Psoas muscle (tissue), 8 donors: ENCODE data around the gene HYAL1. TPM values are rescaled to one million over a fixed set of nuclear protein-coding genes. Genes with fewer than 3 reads are reported as not detected.
A peak's percentile ranks its signal among the peaks of the same experiment; 100 is the strongest.

Experiments used
- ATAC-seq, 4 donors: fragments of 200-7000 bp; cut with Tn5 transposase; one replicate each; pipeline ENCODE4 v1.9.1; 2020; ENCODE audit warnings: moderate library complexity in 3 of 4, mild to moderate bottlenecking in 2 of 4
- DNase-seq, 2 donors: peaks; one replicate each; pipeline ENCODE4 v3.0.0-alpha.2; 2020
- H3K27ac ChIP-seq: fragments of 200-600 bp; one replicate; pipeline ENCODE4 v1.8.0; 2022
- H3K27me3 ChIP-seq, 3 donors: fragments of 200-600 bp in 1 of 3; one replicate each; pipeline versions ENCODE4 v1.6.1 to v1.8.0; 2013 to 2022; ENCODE audit warnings: low read length in 2 of 3, mild to moderate bottlenecking in 2 of 3, moderate library complexity in 1 of 3; ENCODE audit not compliant: insufficient read depth in 3 of 3
- H3K36me3 ChIP-seq, 2 donors: fragments of 200-600 bp in 1 of 2; one replicate each; pipeline versions ENCODE4 v1.6.1 to v1.8.0; 2013 to 2022; ENCODE audit warnings: low read depth in 1 of 2, mild to moderate bottlenecking in 1 of 2, moderate library complexity in 1 of 2; ENCODE audit not compliant: insufficient read depth in 1 of 2
- H3K4me1 ChIP-seq: fragments of 200-600 bp; one replicate; pipeline ENCODE4 v1.8.0; 2022
- H3K4me3 ChIP-seq: fragments of 200-600 bp; one replicate; pipeline ENCODE4 v1.8.0; 2022; ENCODE audit warnings: mild to moderate bottlenecking
- H3K9me3 ChIP-seq: fragments of 200-600 bp; one replicate; pipeline ENCODE4 v1.8.0; 2022
- WGBS, 3 donors: extraction: QIAGEN DNeasy Blood & Tissue Kit; methylation state at CpG; one replicate each; pipeline versions ENCODE4 v1.1.6 to v1.1.7; 2013; 5-methylcytosine and 5-hydroxymethylcytosine counted together
- intact Hi-C, 2 donors: fragments of 100-400 bp; cut with DNase I; formaldehyde crosslinking; loops; one replicate each; pipeline versions ENCODE4 v1.11.0 to v1.14.2; 2022
- polyA plus RNA-seq, 3 donors: library from polyadenylated mRNA; stranded (reverse); fragments of 200-250 nt; gene quantifications; one replicate each; pipeline ENCODE4 v1.2.3, GENCODE V29; 2013
- total RNA-seq, 4 donors: library from RNA; stranded (reverse); fragmentation: NEBNext Ultra II Directional in 2 of 4; extraction: Animal tissue kit (Norgen Biotek cat#: 25700) in 2 of 4; gene quantifications; one replicate each; pipeline versions ENCODE4 v1.2.1 to v1.2.4, GENCODE V29; 2021 to 2023
- TF ChIP-seq, protein P1 (sequence below): fragments of 200-600 bp; IDR thresholded peaks from one replicate; pipeline ENCODE4 v1.8.0; 2022; ENCODE audit warnings: antibody characterized with exemption
- donor health status: healthy with polysubstance abuse.
- donor health status: DM: no; HTN: no; CAD: no; lungs with moderate emphysema.
- donor health status: Bipolar disorder and iron deficiency.
- donor health status: healthy.
- donor health status: DM: yes; HTN: yes; CAD: no.
- donor health status: DM: no; HTN: no; CAD: no.
- donor health status: DM: no; HTN: no; CAD: no.
- donor health status: DM: yes; HTN: yes; CAD: no.

The HYAL1 gene
- total and polyA plus RNA-seq, 7 donors = 8.5 to 20.8 (median 13.8) TPM

DNA sequence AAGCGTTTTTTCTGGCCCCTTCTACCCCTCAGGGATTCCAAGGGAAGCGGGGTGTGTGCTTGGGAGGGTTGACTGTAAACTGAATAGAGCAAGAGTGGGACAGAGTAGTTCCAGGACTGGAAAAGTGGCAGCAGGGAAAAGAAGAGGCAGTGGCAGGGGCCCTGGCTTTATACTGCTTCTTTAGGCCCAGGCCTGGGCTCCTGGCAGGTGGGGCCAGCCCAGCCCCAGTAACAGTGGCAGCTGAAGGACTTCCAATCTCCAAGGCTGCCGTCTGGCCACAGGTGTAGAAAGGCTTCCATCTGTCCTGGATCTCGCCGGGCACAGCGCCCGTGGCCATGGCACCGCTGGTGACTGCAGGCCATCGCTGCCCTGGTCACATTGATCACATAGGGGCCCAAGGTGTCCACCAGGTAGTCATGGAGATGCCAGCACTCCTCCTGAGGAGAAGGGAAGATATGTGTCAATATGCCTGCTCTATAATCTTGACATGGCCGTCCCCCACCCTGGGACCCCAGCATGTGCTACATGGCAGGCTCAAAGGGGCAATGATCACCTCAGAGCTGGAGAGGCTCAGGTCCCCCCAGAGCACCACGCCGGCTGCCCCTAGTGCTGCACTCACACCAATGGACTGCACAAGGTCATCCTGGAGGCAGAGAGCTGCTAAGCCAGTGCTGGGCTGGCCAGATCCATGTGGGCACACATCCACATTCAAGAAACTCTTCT, 10.1 kb downstream of the HYAL1 start:
- intact Hi-C loops = no loop called here
- Histone ChIP-seq H3K9me3 (no peaks in the 10 kb centered on the region), H3K27me3 (no peaks in the 10 kb centered on the region), H3K4me1 (peaks cover 24% of the 10 kb centered on the region), H3K27ac (peak overlapping the region; percentile 99), H3K4me3 (peak overlapping the region; percentile 96), H3K36me3 (peaks cover 5 to 31% of the 10 kb centered on the region in 2 donors)
- TF ChIP-seq, protein P1, sequence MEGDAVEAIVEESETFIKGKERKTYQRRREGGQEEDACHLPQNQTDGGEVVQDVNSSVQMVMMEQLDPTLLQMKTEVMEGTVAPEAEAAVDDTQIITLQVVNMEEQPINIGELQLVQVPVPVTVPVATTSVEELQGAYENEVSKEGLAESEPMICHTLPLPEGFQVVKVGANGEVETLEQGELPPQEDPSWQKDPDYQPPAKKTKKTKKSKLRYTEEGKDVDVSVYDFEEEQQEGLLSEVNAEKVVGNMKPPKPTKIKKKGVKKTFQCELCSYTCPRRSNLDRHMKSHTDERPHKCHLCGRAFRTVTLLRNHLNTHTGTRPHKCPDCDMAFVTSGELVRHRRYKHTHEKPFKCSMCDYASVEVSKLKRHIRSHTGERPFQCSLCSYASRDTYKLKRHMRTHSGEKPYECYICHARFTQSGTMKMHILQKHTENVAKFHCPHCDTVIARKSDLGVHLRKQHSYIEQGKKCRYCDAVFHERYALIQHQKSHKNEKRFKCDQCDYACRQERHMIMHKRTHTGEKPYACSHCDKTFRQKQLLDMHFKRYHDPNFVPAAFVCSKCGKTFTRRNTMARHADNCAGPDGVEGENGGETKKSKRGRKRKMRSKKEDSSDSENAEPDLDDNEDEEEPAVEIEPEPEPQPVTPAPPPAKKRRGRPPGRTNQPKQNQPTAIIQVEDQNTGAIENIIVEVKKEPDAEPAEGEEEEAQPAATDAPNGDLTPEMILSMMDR = no peak
- 49 to 57% (median 50%) methylated on average over 12 of the region's 12 CpGs for WGBS, 3 donors
- no peak for DNase-seq
- peak in 1 of 4 donors; percentile 1 for ATAC-seq

DNA sequence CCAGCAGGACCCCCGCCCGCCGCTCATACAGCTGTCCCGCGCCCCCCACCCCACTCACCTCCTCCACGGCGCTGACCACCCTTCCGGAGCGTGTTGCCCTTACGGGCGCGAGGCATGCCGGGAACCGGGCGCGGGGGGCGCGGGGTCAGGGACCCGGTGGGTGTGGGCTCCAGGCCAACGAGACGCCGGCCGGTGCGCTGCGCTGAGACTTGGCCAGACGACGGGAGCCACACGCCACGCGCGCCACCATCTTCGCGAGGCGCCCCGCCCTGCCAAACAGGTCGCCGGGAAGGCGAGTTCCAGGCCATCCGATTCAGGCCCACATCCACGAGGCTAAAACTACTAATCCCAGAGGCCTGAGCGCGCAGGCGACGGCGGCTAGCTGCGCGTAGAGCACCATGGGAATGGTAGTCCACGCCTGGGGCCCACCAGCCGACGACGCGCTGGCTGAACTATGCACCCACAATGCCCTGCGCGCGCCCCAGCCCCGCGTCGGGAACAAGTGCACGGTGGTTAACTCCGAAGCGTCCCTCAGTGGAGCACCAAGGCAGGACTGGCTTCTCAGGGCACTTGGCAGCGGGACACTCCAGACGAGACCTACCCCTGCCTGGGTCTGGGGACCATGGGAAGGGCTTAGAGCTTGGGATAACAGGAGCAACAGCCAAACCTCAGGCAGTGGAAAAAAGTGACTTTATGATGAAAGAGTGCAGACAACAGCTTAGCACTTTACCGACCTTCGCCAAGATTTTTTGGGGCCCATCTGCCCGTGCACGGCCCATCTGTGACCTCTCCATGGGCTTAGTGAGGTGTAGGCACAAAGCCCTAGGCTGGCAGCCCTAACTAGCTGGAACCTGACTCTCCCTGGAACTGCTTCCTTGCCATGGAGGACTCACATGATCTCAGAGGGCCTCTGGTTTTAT, 11.0 kb downstream of the HYAL1 start, which contains the start of gene IFRD2:
IFRD2 (minus strand) TSS at position 271 of the 920 bp plus-strand sequence; CDS start at position 116, 155 bp downstream.
- no peaks in the 10 kb centered on the region for H3K9me3 ChIP-seq
- 0 to 1% (median 1%) methylated on average over 42 to 67 of the region's 67 CpGs for WGBS, 3 donors
- DNase-seq = peak; percentile 97 to 99
- H3K27me3 ChIP-seq = no peaks in the 10 kb centered on the region
- ATAC-seq = peak; percentile 90 to 92 (median 91)
- TF ChIP-seq, protein P1 = no peak
- intact Hi-C loops = no loop called here
- H3K27ac ChIP-seq = peak within 1 kb of the TSS; percentile 99
- H3K36me3 ChIP-seq = peaks cover 11 to 39% of the 10 kb centered on the region in 2 donors
- peak within 1 kb of the TSS; percentile 96 for H3K4me3 ChIP-seq
- H3K4me1 ChIP-seq = peaks cover 20% of the 10 kb centered on the region

DNA sequence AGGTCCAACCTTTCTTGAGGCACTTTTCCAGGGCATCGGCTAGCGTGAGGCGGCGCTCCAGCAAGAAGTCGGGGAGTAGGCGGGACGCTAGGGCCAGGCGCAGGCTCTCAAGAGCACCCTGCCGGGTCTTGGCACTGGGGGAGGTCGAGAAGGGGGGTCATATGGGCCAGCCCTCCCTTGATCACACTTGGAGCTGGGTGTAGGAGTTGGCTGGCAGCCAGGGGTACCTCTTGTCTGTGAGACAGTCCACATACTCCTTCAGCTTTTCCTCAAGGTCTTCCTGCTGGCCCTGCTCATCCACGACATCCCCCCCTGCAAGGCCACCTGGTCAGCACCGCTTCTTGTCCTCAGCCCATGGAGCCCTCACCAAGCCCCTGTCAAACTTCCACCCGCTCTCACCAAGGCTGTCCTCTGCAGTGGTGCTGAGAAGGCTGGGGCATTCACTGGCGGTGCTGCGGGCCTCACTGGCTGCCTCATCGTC, 13.2 kb downstream of the HYAL1 start:
- TF ChIP-seq, protein P1 = no peak
- 82 to 91% (median 84%) methylated on average over 16 of the region's 16 CpGs for WGBS, 3 donors
- ATAC-seq (no peak), DNase-seq (no peak)
- no peak overlapping the region for H3K27ac ChIP-seq
- no peaks in the 10 kb centered on the region for H3K9me3 ChIP-seq
- peaks cover 20% of the 10 kb centered on the region for H3K4me1 ChIP-seq
- H3K36me3 ChIP-seq = peaks cover 14 to 46% of the 10 kb centered on the region in 2 donors
- H3K4me3 ChIP-seq = no peak overlapping the region
- intact Hi-C loops = no loop called here
- no peaks in the 10 kb centered on the region for H3K27me3 ChIP-seq

DNA sequence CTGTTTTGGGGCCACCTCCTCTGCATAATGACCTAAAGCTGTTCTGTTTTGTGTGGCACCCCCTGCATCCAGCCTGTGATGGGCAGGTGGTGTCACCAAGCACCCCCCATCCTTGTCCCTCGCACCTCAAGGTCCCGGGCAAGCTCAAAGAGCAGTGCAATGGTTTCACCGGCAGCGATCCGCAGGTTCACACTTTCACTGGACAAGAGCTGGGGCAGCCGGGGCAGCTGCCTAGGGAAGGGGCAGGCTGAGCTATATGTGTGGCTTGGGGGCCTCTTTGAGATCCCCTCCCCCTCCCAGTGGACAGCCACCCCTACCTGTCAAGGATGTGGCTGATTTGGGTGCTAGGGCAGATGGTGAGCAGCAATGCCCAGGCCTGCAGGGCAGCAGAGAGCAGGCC, 14.2 kb downstream of the HYAL1 start:
- Histone ChIP-seq H3K9me3 (no peaks in the 10 kb centered on the region), H3K27me3 (no peaks in the 10 kb centered on the region), H3K4me1 (peaks cover 20% of the 10 kb centered on the region), H3K36me3 (peaks cover 14 to 46% of the 10 kb centered on the region in 2 donors), H3K27ac (no peak overlapping the region), H3K4me3 (no peak overlapping the region)
- DNase-seq (no peak), ATAC-seq (no peak)
- TF ChIP-seq, protein P1 = no peak
- 91 to 93% (median 93%) methylated on average over 6 of the region's 6 CpGs for WGBS, 3 donors
- intact Hi-C loops = no loop called here
